Stimulated activated CD4-positive, alpha-beta T cell treated with anti-CD3 and anti-CD28 coated beads, Interleukin-2, amount 100 ng/mL, for 48 hours (primary cell): ENCODE measurements around the gene VAV2.
"Not testable (repeated sequence)": the region's sequence is repeated elsewhere in the genome, so short reads cannot be mapped to it uniquely, and the experiment has no call there.

ENCODE experiments used
- DNase-seq, 2 donors: peaks; one replicate each; pipeline ENCODE4 v3.0.0-alpha.2; 2020

The VAV2 gene

DNA sequence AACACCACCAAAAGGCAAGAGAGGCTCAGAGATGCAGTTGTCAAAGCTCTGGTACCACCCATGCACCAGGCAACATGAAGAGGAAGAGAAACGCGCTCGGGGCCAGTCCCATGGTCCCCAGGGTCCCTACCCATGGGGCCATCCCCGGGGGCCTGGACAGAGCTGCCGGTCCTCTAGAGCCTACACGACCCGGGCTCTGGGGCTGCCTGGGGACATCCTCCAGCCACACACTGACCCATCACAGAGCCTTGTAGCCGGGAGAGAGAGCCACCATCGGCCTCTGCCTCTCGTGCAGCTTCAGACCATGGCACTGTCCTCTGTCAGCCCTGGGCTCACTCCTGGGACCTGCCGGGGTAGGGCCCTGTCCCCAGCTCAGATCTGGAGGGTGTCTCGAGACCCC, 23.7 kb downstream of the VAV2 start:
- no peak for DNase-seq

DNA sequence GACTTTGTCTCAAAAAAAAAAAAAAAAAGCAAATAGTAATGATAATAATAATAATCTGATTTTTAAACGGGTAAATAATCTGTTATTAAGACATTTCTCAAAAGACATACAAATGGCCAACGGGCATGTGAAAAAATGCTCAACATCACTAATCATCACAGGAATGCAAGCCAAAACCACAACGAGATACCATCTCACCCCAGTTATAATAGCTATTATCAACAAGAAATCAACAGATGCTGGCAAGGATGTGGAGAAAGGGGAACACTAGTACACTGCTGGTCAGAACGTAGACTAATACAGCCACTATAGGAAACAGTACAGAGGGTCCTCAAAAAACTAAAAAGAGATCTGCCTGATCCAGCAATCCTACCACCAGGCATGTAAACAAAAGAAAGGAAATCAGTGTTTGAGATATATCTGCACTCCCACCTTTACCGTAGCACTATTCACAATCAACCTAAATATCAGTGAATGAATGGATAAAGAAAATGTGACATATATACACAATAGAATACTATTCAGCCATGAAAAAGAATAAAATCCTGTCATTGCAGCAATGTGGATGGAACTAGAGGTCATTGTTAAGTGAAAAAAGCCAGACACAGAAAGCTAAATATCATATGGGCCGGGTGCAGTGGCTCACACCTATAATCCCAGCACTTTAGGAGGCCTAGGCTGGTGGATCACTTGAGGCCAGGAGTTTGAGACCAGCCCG, 24.9 kb downstream of the VAV2 start:
- DNase-seq: no peak

DNA sequence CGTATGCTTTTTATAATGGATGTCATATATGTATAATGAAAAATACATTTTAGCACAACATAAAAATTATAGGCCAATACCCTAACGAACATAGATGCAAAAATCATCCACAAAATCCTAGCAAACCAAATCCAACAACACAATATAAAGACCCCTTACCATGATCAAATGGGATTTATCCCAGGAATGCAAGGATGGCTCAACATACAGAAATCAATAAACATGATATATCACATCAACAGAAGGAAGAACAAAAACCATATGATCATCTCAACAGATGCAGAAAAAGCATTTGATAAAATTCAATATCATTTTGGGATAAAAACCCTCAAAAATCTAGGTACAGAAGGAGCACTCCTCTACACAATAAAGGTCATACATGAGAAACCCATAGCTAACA, 27.7 kb downstream of the VAV2 start:
- DNase-seq: no peak

DNA sequence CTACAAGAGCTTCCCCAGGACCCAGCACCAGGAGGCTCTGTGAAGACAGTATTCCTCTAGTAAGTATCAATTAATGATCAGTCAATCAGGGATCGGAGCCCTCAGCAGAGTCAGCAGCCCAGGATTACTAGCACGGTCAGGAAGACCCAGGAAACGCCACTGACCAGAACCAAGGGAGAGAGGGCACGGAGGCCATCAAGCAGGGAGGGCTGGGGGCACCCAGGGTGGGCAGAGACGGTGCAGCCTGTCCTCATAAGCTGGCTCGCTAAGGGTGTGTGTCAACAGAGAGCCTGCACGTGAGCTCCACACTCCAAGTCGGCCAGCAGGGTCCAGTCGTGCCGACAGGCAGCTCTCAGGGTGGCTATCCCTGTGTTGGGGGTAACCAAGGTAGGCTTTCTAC, 29.0 kb downstream of the VAV2 start:
- DNase-seq: no peak

- DNase-seq: no peak
Measured at GRCh38 chr9:133962341-133962740, 29.8 kb downstream of the VAV2 start.

DNA sequence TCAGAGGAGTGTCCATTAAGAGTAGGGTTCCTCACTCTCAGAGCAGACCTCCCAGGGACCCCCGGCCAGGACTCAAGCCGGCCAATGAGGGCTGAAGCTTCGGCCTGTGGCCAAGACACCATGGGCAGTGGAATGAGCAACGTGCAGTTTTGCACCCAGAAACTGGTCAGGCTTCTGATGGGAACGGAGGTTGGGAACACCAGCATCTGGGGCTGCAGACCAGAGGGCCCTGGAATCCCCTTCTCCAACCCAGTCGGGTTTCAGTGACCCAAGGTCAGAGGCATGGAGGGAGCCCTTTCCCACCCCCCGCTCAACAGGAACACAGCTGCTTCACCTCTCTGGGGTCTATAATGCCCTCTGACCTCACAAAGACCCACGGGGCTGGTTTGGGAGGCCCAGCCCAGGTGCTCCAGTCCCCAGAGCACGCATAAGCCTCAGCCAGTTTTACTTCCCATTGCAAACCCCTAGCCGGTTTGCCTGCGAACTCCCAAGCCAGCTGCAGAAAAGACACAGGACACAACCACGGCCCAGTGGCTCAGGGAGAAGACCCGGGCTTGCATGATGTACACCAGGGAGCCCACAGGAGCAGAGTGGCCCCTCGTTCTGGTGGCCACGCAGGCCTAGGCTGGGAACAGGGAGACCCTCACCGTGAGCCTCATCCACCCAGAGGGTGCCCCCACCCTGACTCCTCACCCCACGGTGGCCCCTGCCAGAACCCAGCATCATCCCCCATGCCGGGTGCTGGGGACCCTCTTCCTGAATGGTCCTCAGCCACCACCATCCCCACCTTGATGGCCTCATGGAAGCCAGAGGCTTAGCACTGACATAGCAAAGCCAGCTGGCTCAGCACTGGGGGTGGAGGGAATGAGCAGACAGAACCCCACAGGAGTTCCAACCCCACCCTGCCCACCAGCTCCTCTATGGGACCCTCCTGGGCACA, 30.6 kb downstream of the VAV2 start:
- no peak for DNase-seq

- no peak for DNase-seq
Measured at GRCh38 chr9:133960568-133961129, 31.5 kb downstream of the VAV2 start.

DNA sequence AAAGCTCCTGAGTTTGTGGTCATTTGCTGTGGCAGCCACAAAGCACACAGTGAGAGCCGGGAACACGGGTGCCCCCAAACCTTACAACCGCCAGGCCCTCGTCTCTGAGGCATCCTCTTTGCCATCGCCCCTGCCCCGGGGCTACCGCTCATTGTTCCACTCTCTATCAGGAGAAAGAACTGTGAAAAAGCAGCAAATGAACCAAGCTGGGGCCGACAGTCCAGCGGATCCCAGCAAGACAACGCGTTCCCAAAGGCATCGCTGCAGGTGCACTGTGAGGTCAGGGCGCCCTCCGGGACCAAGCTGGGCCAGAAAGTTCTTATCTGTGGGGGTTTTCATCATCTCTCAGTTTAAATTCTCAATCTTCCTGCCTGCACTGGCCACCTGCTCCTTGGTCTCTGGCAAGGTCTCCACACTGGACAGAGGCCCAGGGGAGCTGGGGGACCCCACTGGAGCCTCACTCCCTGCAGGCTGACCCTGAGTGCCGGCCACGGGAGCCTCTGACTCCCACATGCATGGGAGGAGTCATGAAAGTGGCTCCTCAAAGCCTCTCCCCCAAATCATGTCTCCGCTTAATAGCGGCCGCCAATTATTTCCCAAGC, 32.1 kb downstream of the VAV2 start:
- no peak for DNase-seq

GRCh38 chr9:133959171-133959570, 33.0 kb downstream of the VAV2 start:
- no peak for DNase-seq

DNA sequence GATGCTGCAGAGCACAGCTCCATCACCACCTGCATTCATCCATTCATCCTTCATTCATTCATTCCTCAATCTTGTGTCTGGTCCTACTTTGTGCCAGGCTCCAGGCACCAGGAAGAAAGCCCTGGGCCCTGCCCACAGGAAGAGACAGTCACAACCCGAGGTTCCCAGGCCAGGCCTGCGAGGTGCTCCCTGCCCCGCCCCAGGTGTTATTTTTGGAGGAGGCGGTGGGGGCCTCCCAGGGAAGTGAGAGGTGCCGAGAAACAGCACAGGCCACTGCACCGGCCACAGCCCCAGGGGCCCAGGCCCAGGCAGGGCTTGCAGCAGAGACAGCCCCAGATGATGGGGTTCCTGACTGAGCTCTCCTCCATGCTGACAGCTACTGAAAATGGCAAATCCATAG, 33.4 kb downstream of the VAV2 start:
- DNase-seq: no peak

- not testable (repeated sequence) for DNase-seq
Measured at GRCh38 chr9:133957772-133958171, 34.4 kb downstream of the VAV2 start.

GRCh38 chr9:133957328-133957727, 34.8 kb downstream of the VAV2 start:
- DNase-seq: no peak

DNA sequence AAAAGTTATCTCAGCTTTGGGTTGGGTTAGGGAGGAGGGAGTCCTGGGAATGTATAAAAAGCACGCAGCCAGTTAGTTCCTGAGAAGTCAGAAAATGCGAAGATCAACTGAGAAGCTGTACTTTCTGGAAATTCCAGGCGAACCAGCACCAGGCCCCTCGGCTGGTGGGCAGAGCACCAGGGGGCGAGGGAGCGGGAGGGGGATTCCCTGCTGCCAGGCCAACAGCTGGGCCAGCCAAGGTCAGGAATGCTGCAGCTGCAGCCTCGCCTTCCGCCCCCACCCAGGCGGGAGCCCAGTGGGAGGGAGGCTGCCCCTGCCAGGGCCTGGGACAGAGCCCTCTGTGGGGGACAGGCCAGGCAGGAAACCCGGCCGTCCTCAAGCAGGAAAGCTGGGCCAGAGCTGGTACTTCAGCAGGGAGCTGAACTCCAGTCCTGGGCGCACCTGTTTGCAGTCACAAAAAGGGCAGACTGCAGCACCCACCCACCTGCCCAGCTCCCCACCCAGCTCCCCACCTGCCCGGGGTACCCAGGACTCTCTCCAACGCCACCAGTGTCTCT, 35.5 kb downstream of the VAV2 start:
- no peak for DNase-seq

- peak in 1 of 2 donors; percentile 8 for DNase-seq
Measured at GRCh38 chr9:133955821-133956411, 36.2 kb downstream of the VAV2 start.

- no peak for DNase-seq
Measured at GRCh38 chr9:133954862-133955529, 37.1 kb downstream of the VAV2 start.

GRCh38 chr9:133953976-133954709, 38.0 kb downstream of the VAV2 start:
- no peak for DNase-seq

DNA sequence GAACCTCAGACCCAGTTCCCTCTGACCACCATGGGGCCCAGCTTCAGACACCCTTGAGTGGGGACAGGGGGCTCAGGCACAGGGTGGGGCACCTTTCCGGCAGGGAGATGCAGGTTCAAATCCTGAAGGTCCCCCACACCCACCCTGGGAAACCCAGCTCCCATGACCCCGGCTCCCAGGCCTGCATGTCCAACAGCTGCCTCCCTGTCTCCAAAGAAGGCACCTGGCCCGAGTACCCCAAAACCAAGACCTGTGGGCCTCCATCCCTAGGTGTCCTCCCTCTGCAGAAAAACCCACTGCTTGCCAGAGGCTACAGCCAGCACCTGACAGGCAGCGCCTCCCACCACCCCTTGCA, 38.5 kb downstream of the VAV2 start:
- no peak for DNase-seq

- no peak for DNase-seq
Measured at GRCh38 chr9:133952598-133953550, 39.2 kb downstream of the VAV2 start.

DNA sequence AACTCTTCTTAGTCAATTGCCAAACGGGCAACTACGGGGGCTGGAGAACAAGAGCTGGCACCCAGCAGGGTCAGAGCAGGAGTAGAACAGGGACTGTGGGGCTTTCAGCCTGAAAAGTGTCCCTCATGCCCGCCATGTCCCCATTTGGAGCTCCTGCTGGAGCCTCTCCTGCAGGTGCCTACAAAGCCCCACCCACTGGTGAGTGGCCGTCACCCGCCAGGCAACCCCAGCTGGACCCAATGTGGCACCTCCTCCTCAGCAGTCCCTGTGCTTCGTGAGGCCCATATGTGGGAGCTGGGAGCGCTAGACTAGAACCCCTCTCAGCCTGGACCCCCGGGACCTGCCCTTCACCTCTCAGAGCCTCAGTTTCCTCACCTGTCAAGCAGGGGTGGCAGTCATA, 40.9 kb downstream of the VAV2 start:
- no peak for DNase-seq

DNA sequence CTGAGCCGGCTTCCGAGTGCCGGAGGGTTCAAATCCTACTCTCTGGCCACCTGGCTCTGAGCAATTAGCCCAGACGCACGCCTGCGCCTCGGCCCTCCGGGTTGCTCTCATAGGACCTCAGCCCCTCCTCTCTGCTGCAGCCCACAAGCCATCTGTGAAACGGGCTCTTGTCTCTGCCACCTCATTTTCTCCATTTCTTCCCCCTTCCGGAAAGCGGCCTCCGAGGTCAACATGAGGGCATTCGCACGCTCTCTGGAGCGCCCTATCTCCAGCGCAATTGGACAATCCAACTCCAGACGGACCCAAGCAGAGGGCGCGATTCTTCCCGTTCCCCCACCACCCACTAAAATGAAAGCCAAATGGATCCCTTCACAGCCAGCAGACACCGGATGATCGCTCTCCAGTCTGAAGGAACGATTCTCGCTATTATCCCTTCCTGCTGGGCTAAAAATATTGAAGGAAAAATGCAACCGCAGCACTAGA, 41.5 kb downstream of the VAV2 start:
- no peak for DNase-seq
